NT2/D1 (cell line): ENCODE data around the gene LILRB3.
"Not testable (repeated sequence)": the region's sequence is repeated elsewhere in the genome, so short reads cannot be mapped to it uniquely, and the experiment has no call there.

ENCODE experiments used
- SUZ12 ChIP-seq: IDR thresholded peaks from 2 replicates; pipeline ENCODE4 v1.6.1; 2011; ENCODE audit not compliant: insufficient read length, insufficient read depth; ENCODE audit errors: extremely low read depth
- YY1 ChIP-seq: IDR thresholded peaks from 2 replicates; pipeline ENCODE4 v1.6.1; 2011; ENCODE audit not compliant: insufficient read length, insufficient read depth
- ZNF274 ChIP-seq: IDR thresholded peaks from 2 replicates; pipeline ENCODE4 v1.6.1; 2011; ENCODE audit warnings: mild to moderate bottlenecking, low read depth, low read length

DNA sequence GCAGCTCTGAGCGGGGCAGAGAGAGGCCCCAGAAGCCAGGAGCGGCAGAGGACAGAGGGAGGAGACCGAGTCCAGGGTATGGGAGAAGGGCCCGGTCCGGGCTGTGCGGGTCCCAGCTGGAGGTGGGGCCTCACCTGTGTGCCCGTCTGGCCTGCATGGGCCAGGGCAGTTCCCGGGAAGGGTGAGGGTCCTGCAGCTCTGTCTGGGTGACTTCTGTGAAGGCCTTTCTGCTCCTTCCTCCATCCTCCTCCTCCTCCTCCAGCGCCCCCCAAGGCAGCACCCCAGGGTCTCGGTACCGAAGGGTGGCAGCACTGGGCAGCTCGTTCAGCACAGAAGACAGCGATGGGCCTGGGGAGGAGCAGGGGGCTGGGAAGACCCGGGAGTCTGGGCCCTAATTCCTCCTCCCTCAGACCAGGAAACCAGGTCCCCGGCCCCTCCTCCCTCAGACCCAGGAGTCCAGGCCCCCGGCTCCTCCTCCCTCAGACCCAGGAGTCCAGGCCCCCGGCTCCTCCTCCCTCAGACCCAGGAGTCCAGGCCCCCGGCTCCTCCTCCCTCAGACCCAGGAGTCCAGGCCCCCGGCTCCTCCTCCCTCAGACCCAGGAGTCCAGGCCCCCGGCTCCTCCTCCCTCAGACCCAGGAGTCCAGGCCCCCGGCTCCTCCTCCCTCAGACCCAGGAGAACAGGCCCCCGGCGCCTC lies 50.9 kb downstream of the LILRB3 start:
- not testable (repeated sequence) for TF ChIP-seq ZNF274, SUZ12, YY1
